GM18499 (cell line): ENCODE data around the gene PLD2.

Experiments used
- ATAC-seq: cut with Tn5 transposase; IDR thresholded peaks from one replicate; pipeline ENCODE4 v1.9.1; 2021; ENCODE audit warnings: moderate number of reproducible peaks; ENCODE audit not compliant: insufficient read depth, unreplicated experiment

Gene PLD2

GRCh38 chr17:4806777-4807604 lies at the start of gene PLD2:
PLD2 (plus strand) TSS chr17:4807152; CDS start chr17:4807773, 621 bp downstream.
- no peak for ATAC-seq

GRCh38 chr17:4759776-4760236 lies 47.1 kb upstream of the PLD2 start:
- ATAC-seq, result no peak

GRCh38 chr17:4764595-4764994 lies 42.4 kb upstream of the PLD2 start:
- ATAC-seq, result no peak

GRCh38 chr17:4766201-4766600 lies 40.8 kb upstream of the PLD2 start:
- no peak for ATAC-seq

- no peak for ATAC-seq
These were observed 40.2 kb upstream of the PLD2 start for GRCh38 chr17:4766723-4767122.

GRCh38 chr17:4768298-4768697 lies 38.7 kb upstream of the PLD2 start:
- no peak for ATAC-seq

- ATAC-seq, result no peak
These were observed 37.3 kb upstream of the PLD2 start for GRCh38 chr17:4769628-4770027.

- ATAC-seq, result no peak
These were observed 35.3 kb upstream of the PLD2 start, which contains the start of gene TM4SF5 for GRCh38 chr17:4771519-4772234. TM4SF5 (plus strand) TSS chr17:4771886; CDS start chr17:4771923, 37 bp downstream.

GRCh38 chr17:4772235-4772613 lies 34.7 kb upstream of the PLD2 start:
- no peak for ATAC-seq

GRCh38 chr17:4777969-4778760 lies 28.8 kb upstream of the PLD2 start:
- ATAC-seq, result no peak

GRCh38 chr17:4780325-4780955 lies 26.5 kb upstream of the PLD2 start:
- no peak for ATAC-seq

GRCh38 chr17:4782652-4783051 lies 24.3 kb upstream of the PLD2 start:
- no peak for ATAC-seq

GRCh38 chr17:4785311-4786105 lies 21.4 kb upstream of the PLD2 start:
- no peak for ATAC-seq

GRCh38 chr17:4786106-4786511 lies 20.8 kb upstream of the PLD2 start, which contains the start of gene VMO1:
VMO1 (minus strand) TSS chr17:4786364; CDS start chr17:4786352, 12 bp downstream.
- ATAC-seq, result no peak

GRCh38 chr17:4786516-4786915 lies 20.4 kb upstream of the PLD2 start:
- ATAC-seq, result no peak

- no peak for ATAC-seq
These were observed 18.7 kb upstream of the PLD2 start for GRCh38 chr17:4788159-4788806.

GRCh38 chr17:4788807-4789700 lies 17.9 kb upstream of the PLD2 start, which contains the start of gene GLTPD2:
GLTPD2 (plus strand) TSS chr17:4788964; CDS start chr17:4789012, 48 bp downstream.
- no peak for ATAC-seq

- peak; percentile 23 for ATAC-seq
These were observed 17.3 kb upstream of the PLD2 start for GRCh38 chr17:4789701-4789950.
